Activated CD8-positive, alpha-beta T cell treated with anti-CD3 and anti-CD28 coated beads, Interleukin-2, amount 10 ng/mL, durations not matched to agents 7 days and 5 days (primary cell): ENCODE results near the gene PDIA6. TPM values are rescaled to one million over a fixed set of nuclear protein-coding genes. Genes with fewer than 3 reads are reported as not detected.

Source experiments
- ATAC-seq: fragments of 150-1000 bp; cut with Tn5 transposase; one replicate; pipeline ENCODE4 v1.10.0; 2021; ENCODE audit warnings: moderate library complexity
- CTCF ChIA-PET: fragments of 350-600 bp; sonication (Branson Sonifier 250); formaldehyde crosslinking; loops from one replicate; lab custom pipeline; 2021; ENCODE audit warnings: antibody characterized with exemption; lab: Charles Lee
- POLR2A ChIA-PET: fragments of 350-600 bp; sonication (Branson Sonifier 250); formaldehyde crosslinking; loops from one replicate; lab custom pipeline; 2021; ENCODE audit warnings: antibody characterized with exemption; lab: Charles Lee
- DNase-seq: peaks from one replicate; pipeline ENCODE4 v3.0.0-alpha.2; 2020
- H3K27ac Mint-ChIP-seq: one replicate; pipeline ENCODE4 v1.8.0; 2021; ENCODE audit warnings: mild to moderate bottlenecking, mixed read lengths
- H3K27me3 Mint-ChIP-seq: one replicate; pipeline ENCODE4 v1.8.0; 2021; ENCODE audit warnings: low read depth, mixed read lengths
- H3K36me3 Mint-ChIP-seq: one replicate; pipeline ENCODE4 v1.8.0; 2021; ENCODE audit warnings: low read depth, mixed read lengths
- H3K4me1 Mint-ChIP-seq: one replicate; pipeline ENCODE4 v1.8.0; 2021; ENCODE audit warnings: low read depth, mixed read lengths
- H3K4me3 Mint-ChIP-seq: one replicate; pipeline ENCODE4 v1.8.0; 2021; ENCODE audit warnings: mild to moderate bottlenecking, mixed read lengths
- H3K9me3 Mint-ChIP-seq: one replicate; pipeline ENCODE4 v1.8.0; 2022; ENCODE audit warnings: mixed read lengths; ENCODE audit not compliant: insufficient read depth
- total RNA-seq, 2 experiments: library from RNA; stranded (reverse); gene quantifications; one replicate each; pipeline ENCODE4 v1.2.3, GENCODE V29; 2021

The PDIA6 gene
- total RNA-seq, 2 experiments from 2014 or later = 131 to 138 TPM

DNA sequence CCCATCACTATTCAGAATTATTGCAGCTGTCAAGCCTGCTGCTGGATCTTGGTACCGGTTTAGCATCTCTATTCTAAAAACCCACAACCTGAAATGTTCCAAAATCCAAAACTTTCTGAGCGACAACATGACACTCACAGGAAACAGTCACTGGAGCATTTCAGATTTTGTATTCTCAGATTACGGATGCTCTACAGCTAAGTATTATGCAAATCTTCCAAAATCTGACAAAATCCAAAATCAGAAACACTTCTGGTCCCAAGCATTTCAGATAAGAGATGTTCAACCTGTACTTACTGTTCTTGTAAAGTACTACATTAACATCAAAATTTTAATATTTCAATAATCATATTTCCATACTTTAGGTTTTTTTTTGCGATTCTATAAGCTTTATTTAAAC lies 12.4 kb downstream of the PDIA6 start:
- peaks cover 51% of the 10 kb centered on the region for H3K36me3 Mint-ChIP-seq
- ChIA-PET POLR2A (interaction anchor here (1.0 kb wide), 1 partner anchor 10 kb away, joined by 4 read pairs; no protein-coding TSS in a partner anchor), CTCF (interaction anchor here (1.4 to 2.1 kb wide), 2 partner anchors 11 to 17 kb away, joined by 4 to 6 read pairs; no protein-coding TSS in a partner anchor)
- peaks cover 5% of the 10 kb centered on the region for H3K4me1 Mint-ChIP-seq
- DNase-seq (no peak), ATAC-seq (no peak)
- no peaks in the 10 kb centered on the region for H3K27me3 Mint-ChIP-seq
- H3K4me3 Mint-ChIP-seq = no peak overlapping the region
- H3K27ac Mint-ChIP-seq = no peak overlapping the region
- no peaks in the 10 kb centered on the region for H3K9me3 Mint-ChIP-seq

DNA sequence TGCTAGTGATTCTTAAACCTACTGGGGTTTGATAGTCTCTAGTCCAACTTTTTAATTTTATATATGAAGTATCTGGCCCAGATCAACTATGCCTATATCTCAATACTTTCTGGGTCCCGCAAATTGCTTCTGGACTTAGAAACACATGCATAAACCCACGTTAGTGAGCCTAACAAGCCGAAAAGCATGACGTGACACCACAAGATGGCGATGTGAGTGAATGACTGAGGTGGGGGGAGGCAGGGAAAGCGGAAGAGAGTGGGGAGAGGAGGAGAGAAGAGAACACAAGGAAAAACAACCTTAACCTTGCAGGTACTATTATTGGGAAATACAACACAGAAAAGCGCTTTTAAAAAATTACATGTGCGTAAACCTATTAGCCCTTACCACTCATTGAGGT lies 13.8 kb downstream of the PDIA6 start:
- H3K27me3 Mint-ChIP-seq = no peaks in the 10 kb centered on the region
- H3K36me3 Mint-ChIP-seq = peaks cover 57% of the 10 kb centered on the region
- DNase-seq (no peak), ATAC-seq (no peak)
- H3K9me3 Mint-ChIP-seq = no peaks in the 10 kb centered on the region
- ChIA-PET POLR2A (no interaction called here), CTCF (interaction anchor here (0.9 to 2.1 kb wide), 3 partner anchors 10 to 18 kb away, joined by 3 to 6 read pairs (median 4); partner anchors contain the start of gene PDIA6)
- no peak overlapping the region for H3K27ac Mint-ChIP-seq
- no peak overlapping the region for H3K4me3 Mint-ChIP-seq
- H3K4me1 Mint-ChIP-seq = peaks cover 5% of the 10 kb centered on the region

DNA sequence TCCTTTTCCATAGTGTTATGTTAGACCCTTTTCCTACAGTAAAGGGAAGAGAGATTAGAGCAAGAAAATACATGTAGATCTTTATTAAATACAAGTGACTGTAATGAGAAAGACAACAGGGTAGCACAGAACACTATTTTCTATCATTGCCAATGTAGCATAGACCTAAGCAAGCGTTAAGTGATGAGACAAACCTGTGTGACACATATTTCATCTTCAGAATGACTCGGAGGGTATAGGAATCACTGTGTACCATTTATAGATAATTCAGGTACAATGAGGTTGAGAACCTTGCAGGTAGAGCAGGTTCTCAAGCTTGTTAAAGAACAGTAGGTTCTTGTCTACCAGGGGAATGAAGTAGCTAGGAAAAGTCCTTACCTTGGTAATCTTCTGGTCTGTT lies 15.9 kb downstream of the PDIA6 start:
- ChIA-PET CTCF (interaction anchor here (0.6 kb wide), 1 partner anchor 15 kb away, joined by 3 read pairs; no protein-coding TSS in a partner anchor), POLR2A (no interaction called here)
- H3K27ac Mint-ChIP-seq = no peak overlapping the region
- no peak overlapping the region for H3K4me3 Mint-ChIP-seq
- peaks cover 8% of the 10 kb centered on the region for H3K4me1 Mint-ChIP-seq
- H3K27me3 Mint-ChIP-seq = no peaks in the 10 kb centered on the region
- no peak for ATAC-seq
- no peak for DNase-seq
- no peaks in the 10 kb centered on the region for H3K9me3 Mint-ChIP-seq
- H3K36me3 Mint-ChIP-seq = peaks cover 58% of the 10 kb centered on the region

DNA sequence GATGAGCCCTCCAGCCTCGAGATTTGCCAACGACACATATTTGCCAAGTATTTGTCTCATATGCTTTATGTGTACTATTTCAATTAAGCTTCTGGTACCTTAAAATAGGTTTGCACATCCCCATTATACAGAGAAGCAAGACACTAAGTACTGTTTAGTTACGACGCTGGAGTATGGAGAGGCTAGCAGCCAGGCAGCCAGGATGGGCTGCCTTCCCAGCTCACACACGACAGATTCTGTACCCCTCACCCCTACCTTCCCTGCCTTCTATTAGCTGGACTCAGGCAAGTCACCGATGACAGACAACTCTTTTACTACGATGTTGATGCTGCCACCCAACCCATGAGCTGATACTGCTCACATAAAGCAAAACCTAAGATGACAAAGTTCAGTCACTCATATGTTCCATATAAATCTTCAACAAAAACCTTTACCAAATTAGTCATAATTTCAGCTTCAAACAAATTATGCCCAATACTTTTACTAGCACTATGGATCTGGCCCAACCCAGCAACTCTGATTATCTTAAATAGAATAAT lies 17.0 kb downstream of the PDIA6 start:
- DNase-seq (no peak), ATAC-seq (no peak)
- Mint-ChIP-seq H3K9me3 (no peaks in the 10 kb centered on the region), H3K36me3 (peaks cover 65% of the 10 kb centered on the region), H3K4me1 (peaks cover 15% of the 10 kb centered on the region), H3K4me3 (no peak overlapping the region), H3K27me3 (no peaks in the 10 kb centered on the region), H3K27ac (no peak overlapping the region)
- ChIA-PET CTCF (interaction anchor here (1.2 kb wide), 1 partner anchor 22 kb away, joined by 4 read pairs; no protein-coding TSS in a partner anchor), POLR2A (interaction anchor here (0.6 kb wide), 1 partner anchor 704 kb away, joined by 3 read pairs; no protein-coding TSS in a partner anchor)

DNA sequence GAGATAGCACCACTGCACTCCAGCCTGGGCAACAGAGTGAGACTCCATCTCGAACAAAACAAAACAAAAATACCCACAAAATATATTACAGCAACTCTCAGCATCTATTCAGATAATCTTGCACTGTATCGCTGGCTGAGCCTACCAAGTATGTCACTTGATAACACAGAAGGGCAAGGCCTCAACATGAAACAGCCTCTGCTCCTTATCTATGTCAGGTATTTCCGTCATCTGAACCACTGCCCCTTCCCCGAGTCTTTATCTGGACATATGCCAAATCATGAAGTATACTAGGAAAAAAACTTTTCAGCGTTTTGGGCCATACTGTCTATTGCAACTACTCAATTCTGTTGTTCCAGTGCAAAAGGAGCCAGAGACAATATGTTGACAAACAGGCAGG lies 17.7 kb downstream of the PDIA6 start:
- Mint-ChIP-seq H3K4me3 (no peak overlapping the region), H3K27ac (peak overlapping the region; percentile 1), H3K36me3 (peaks cover 68% of the 10 kb centered on the region), H3K27me3 (no peaks in the 10 kb centered on the region), H3K9me3 (no peaks in the 10 kb centered on the region), H3K4me1 (peaks cover 21% of the 10 kb centered on the region)
- ATAC-seq = no peak
- ChIA-PET CTCF (interaction anchor here (1.2 kb wide), 1 partner anchor 23 kb away, joined by 4 read pairs; no protein-coding TSS in a partner anchor), POLR2A (no interaction called here)
- no peak for DNase-seq

DNA sequence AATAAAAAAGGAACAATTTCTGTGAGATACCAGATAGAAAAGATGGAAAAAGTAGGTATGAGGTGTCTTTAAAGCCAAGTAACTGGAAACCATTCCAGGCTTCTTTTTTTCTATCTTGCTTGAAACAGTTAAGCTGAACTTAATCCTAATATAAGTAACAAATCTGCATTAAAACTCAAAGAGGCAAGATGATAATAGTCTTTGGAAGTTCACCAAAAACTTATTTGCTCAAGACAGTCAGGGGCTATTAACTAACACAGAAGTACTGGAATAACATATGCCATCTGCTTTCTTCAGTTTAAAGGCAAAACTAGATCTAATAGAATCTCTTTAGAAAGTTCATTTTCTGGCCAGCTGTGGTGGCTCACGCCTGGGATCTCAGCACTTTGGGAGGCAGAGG lies 18.8 kb downstream of the PDIA6 start:
- Mint-ChIP-seq H3K36me3 (peaks cover 68% of the 10 kb centered on the region), H3K4me1 (peaks cover 21% of the 10 kb centered on the region), H3K4me3 (no peak overlapping the region), H3K27ac (no peak overlapping the region), H3K27me3 (no peaks in the 10 kb centered on the region), H3K9me3 (no peaks in the 10 kb centered on the region)
- ChIA-PET POLR2A (no interaction called here), CTCF (no interaction called here)
- ATAC-seq (no peak), DNase-seq (no peak)

DNA sequence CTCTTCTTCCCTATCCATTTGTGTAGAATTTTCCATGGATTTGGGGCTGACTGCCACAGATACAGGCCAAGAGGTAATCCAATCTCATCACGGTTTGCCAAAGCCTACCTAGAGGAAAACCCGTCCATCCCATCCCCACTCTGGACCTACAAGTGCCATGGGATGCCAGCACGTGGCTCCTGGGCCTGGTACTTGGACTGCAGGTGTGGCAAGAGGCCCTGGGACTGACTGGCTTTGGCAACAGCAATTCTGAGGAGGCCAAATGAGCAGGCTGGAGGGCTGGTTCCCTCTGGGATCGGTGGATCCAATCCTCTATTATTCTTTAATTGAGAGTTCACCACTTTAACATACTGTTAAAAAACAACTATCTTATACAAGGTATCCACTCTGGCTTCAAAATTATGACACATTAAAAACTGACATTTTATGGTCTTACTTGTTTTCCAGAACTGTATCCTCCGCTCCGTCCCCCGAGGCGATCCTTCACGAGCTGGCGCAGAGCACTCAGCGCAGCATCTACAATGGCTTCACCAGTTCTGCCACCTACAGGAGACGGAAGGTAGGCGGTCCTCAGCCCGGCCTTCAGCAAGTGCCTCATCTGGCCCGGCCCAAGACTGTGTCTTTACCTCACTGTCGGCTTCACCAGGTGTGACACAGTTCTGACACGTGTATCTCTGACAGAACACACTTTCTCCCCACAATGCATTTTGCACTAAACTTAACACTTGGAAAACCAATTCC lies 19.8 kb downstream of the PDIA6 start:
- DNase-seq (no peak), ATAC-seq (no peak)
- no peaks in the 10 kb centered on the region for H3K9me3 Mint-ChIP-seq
- POLR2A ChIA-PET = interaction anchor here (2.5 kb wide), 1 partner anchor 19 kb away, joined by 11 read pairs; the partner anchor contains the start of gene PDIA6
- H3K27ac Mint-ChIP-seq = peak overlapping the region; percentile 26
- H3K36me3 Mint-ChIP-seq = peaks cover 73% of the 10 kb centered on the region
- peaks cover 21% of the 10 kb centered on the region for H3K4me1 Mint-ChIP-seq
- H3K4me3 Mint-ChIP-seq = no peak overlapping the region
- no peaks in the 10 kb centered on the region for H3K27me3 Mint-ChIP-seq
- CTCF ChIA-PET = interaction anchor here (1.4 kb wide), 1 partner anchor 9 kb away, joined by 3 read pairs; no protein-coding TSS in a partner anchor

DNA sequence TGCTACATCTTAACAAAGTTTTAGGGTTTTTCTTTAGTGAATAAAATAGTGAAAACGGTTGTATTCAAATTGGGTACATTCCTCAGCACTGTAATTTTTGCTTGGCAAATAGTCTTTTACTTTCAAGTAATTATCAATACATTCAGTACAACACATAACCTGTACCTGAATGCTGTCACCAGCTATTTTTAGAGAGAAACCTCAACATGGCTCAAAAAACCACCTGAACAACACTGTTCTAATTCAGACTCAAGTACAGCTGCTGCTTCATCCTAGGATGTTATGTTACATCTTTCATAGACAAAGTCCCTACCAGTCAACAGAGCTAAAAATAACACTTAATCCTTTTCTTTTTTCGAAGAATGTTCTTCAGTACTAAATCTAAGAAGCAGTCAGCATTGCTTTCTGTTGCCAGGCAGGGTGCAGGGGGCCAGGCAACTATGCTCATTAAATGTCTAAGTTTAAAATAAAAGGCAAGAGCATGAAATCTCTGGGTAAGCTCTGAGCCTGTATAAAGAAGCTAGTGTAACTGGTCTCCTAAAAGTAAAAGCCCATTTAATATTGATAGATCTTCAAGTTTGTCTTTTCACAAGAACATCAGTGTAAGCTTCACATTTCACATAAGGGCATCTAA lies 20.5 kb downstream of the PDIA6 start:
- ATAC-seq (no peak), DNase-seq (no peak)
- peaks cover 76% of the 10 kb centered on the region for H3K36me3 Mint-ChIP-seq
- no peak overlapping the region for H3K4me3 Mint-ChIP-seq
- peaks cover 21% of the 10 kb centered on the region for H3K4me1 Mint-ChIP-seq
- no peaks in the 10 kb centered on the region for H3K9me3 Mint-ChIP-seq
- H3K27ac Mint-ChIP-seq = peak overlapping the region; percentile 26
- ChIA-PET POLR2A (interaction anchor here (2.5 kb wide), 1 partner anchor 20 kb away, joined by 11 read pairs; the partner anchor contains the start of gene PDIA6), CTCF (interaction anchor here (1.0 to 1.4 kb wide), 3 partner anchors 9 to 25 kb away, joined by 3 to 5 read pairs (median 4); no protein-coding TSS in a partner anchor)
- no peaks in the 10 kb centered on the region for H3K27me3 Mint-ChIP-seq

DNA sequence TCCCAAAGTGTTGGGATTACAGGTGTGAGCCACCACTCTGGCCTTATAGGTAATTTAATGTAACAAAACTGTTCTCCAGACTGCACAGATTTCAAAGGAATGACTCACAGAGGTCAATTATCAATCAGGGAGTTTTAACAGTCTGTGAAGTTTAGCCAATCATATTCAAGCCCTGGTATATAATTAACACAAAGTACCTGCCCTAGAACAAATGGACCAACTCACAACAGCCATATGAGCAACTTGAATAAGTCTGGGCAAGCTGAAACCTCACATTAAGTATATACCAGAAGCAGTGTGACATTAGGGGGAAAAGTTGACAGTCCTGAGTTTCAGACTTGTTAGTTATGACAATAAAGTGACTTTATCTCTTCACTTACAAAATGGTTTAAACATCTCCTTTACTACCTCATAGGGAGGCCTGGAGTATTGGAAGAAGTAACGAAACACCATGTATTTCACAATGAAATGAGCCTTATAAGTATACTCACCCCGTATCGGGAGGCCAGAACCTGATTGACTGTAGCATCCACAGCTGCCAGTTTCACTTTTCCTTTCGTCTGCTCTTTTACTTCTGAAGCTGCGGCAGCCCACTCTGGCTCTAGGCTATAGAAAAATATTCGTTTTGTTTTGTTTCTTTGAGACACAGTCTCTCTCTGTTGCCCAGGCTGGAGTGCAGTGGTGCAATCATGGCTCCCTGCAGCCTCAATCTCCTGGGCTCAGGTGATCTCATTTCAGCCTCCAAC lies 22.2 kb downstream of the PDIA6 start:
- CTCF ChIA-PET = no interaction called here
- H3K4me1 Mint-ChIP-seq = peaks cover 21% of the 10 kb centered on the region

DNA sequence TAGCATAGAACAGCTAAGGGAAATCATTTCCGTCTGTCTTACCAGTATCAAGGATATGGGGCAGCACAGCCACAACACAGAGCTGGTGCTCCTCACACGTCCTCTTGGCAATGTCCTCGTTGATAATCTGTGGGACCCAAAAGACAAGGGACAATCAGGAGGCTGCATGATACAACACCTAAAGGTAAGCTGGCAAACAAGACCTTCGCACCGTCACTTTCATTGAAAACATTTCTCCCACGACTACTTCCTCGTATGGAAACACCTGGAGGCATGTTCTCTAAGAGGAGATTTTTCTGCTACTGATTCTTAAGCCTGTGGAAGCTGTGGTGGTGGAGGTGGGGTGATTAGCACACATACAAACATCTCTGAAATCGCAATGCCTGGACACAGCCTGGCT lies 23.7 kb downstream of the PDIA6 start:
- Mint-ChIP-seq H3K27me3 (no peaks in the 10 kb centered on the region), H3K4me3 (no peak overlapping the region), H3K9me3 (no peaks in the 10 kb centered on the region), H3K27ac (no peak overlapping the region), H3K36me3 (peaks cover 88% of the 10 kb centered on the region), H3K4me1 (peaks cover 21% of the 10 kb centered on the region)
- ChIA-PET CTCF (interaction anchor here (1.7 kb wide), 1 partner anchor 11 kb away, joined by 4 read pairs; no protein-coding TSS in a partner anchor), POLR2A (no interaction called here)
- ATAC-seq = no peak
- no peak for DNase-seq

More for the DNA sequence above, 22.2 kb downstream of the PDIA6 start:
- H3K4me3 Mint-ChIP-seq = peak overlapping the region; percentile 14
- DNase-seq = peak; percentile 35
- ATAC-seq = peak; percentile 70
- H3K27me3 Mint-ChIP-seq = no peaks in the 10 kb centered on the region
- POLR2A ChIA-PET = interaction anchor here (0.9 to 2.5 kb wide), 2 partner anchors 10 to 22 kb away, joined by 4 to 11 read pairs; partner anchors contain the start of gene PDIA6
- H3K27ac Mint-ChIP-seq = peak overlapping the region; percentile 36
- H3K9me3 Mint-ChIP-seq = no peaks in the 10 kb centered on the region
- H3K36me3 Mint-ChIP-seq = peaks cover 82% of the 10 kb centered on the region
